Peyer's patch (tissue), 4 donors: Measurements from ENCODE around the gene CCL27. TPM values are rescaled to one million over a fixed set of nuclear protein-coding genes. Genes with fewer than 3 reads are reported as not detected.

Source experiments
- DNase-seq, 3 donors: peaks; one replicate each; pipeline ENCODE4 v3.0.0-alpha.2; 2017 to 2019
- H3K27ac ChIP-seq, 4 donors: fragments of 200-600 bp; sonication (generic); one replicate each; pipeline ENCODE4 v1.5.1; 2016 to 2019
- H3K27me3 ChIP-seq, 2 donors: fragments of 200-600 bp; sonication (generic); one replicate each; pipeline ENCODE4 v1.5.1; 2019
- H3K36me3 ChIP-seq, 3 donors: fragments of 200-600 bp; sonication (generic); one replicate each; pipeline ENCODE4 v1.5.1; 2016 to 2019
- H3K4me1 ChIP-seq, 4 donors: fragments of 200-600 bp; sonication (generic); one replicate each; pipeline ENCODE4 v1.5.1; 2016 to 2019
- H3K4me3 ChIP-seq, 4 donors: fragments of 200-600 bp; sonication (generic); 1 replicate in 3 of 4; 2 replicates in 1 of 4; pipeline ENCODE4 v1.5.1; 2016 to 2019; ENCODE audit warnings: mild to moderate bottlenecking in 1 of 4
- H3K9me3 ChIP-seq, 4 donors: fragments of 200-600 bp; sonication (generic); one replicate each; pipeline ENCODE4 v1.5.1; 2016 to 2019; ENCODE audit warnings: mild to moderate bottlenecking in 1 of 4
- CTCF ChIP-seq, 6 experiments: fragments of 450-650 bp in 4 of 6; fragments of 200-600 bp in 2 of 6; sonication (generic) in 1 of 6; IDR thresholded peaks; one replicate each; pipeline ENCODE4 v1.5.1; 2017 to 2019; ENCODE audit warnings: antibody characterized with exemption in 6 of 6, mild to moderate bottlenecking in 3 of 6, moderate library complexity in 1 of 6
- POLR2A ChIP-seq, 2 donors: fragments of 450-650 bp; IDR thresholded peaks; one replicate each; pipeline ENCODE4 v1.5.1; 2017; ENCODE audit warnings: antibody characterized with exemption in 2 of 2, mild to moderate bottlenecking in 2 of 2, moderate library complexity in 2 of 2
- total RNA-seq, 4 donors: library from RNA; depleted of rRNA; stranded (reverse); fragments of >200 nt; gene quantifications; one replicate each; pipeline ENCODE4 v1.1.0, GENCODE V29; 2016

CCL27 gene
- total RNA-seq, 4 donors from 2014 or later = not detected

GRCh38 chr9:34658461-34658860 is 4.0 kb downstream of the CCL27 start:
- Histone ChIP-seq H3K9me3 (no peaks in the 10 kb centered on the region), H3K4me1 (peaks cover 0 to 18% (median 0%) of the 10 kb centered on the region in 4 donors), H3K36me3 (no peaks in the 10 kb centered on the region), H3K27ac (no peak overlapping the region), H3K4me3 (no peak overlapping the region), H3K27me3 (no peaks in the 10 kb centered on the region)
- DNase-seq = no peak
- no peak for TF ChIP-seq CTCF (IDR thresholded peaks at IDR 0.05)
- TF ChIP-seq POLR2A (IDR thresholded peaks at IDR 0.05) = no peak

GRCh38 chr9:34656992-34657391 is 5.5 kb downstream of the CCL27 start:
- no peaks in the 10 kb centered on the region for H3K36me3 ChIP-seq
- no peak for TF ChIP-seq CTCF (IDR thresholded peaks at IDR 0.05)
- no peak for TF ChIP-seq POLR2A (IDR thresholded peaks at IDR 0.05)
- no peaks in the 10 kb centered on the region for H3K27me3 ChIP-seq
- H3K4me3 ChIP-seq = no peak overlapping the region
- H3K27ac ChIP-seq = no peak overlapping the region
- DNase-seq = no peak
- H3K4me1 ChIP-seq = peaks cover 0 to 32% (median 6%) of the 10 kb centered on the region in 4 donors
- no peaks in the 10 kb centered on the region for H3K9me3 ChIP-seq

- no peak overlapping the region for H3K4me3 ChIP-seq
- no peaks in the 10 kb centered on the region for H3K9me3 ChIP-seq
- peaks cover 0 to 5% (median 0%) of the 10 kb centered on the region in 3 donors for H3K36me3 ChIP-seq
- no peaks in the 10 kb centered on the region for H3K27me3 ChIP-seq
- H3K27ac ChIP-seq = no peak overlapping the region
- TF ChIP-seq POLR2A (IDR thresholded peaks at IDR 0.05) (no peak), CTCF (IDR thresholded peaks at IDR 0.05) (no peak)
- no peak for DNase-seq
- H3K4me1 ChIP-seq = peaks cover 0 to 40% (median 6%) of the 10 kb centered on the region in 4 donors
These were observed 7.1 kb downstream of the CCL27 start for GRCh38 chr9:34655394-34655793.

GRCh38 chr9:34654323-34655051 is 8.0 kb downstream of the CCL27 start:
- H3K9me3 ChIP-seq = no peaks in the 10 kb centered on the region
- DNase-seq = no peak
- peak overlapping the region in 2 of 4 donors; percentile 84 to 91 for H3K27ac ChIP-seq
- TF ChIP-seq CTCF (IDR thresholded peaks at IDR 0.05) (no peak), POLR2A (IDR thresholded peaks at IDR 0.05) (no peak)
- H3K27me3 ChIP-seq = no peaks in the 10 kb centered on the region
- H3K4me3 ChIP-seq = no peak overlapping the region
- H3K36me3 ChIP-seq = peaks cover 0 to 11% (median 0%) of the 10 kb centered on the region in 3 donors
- H3K4me1 ChIP-seq = peaks cover 0 to 40% (median 6%) of the 10 kb centered on the region in 4 donors

GRCh38 chr9:34653151-34654072 is 9.0 kb downstream of the CCL27 start:
- peaks cover 0 to 42% (median 6%) of the 10 kb centered on the region in 4 donors for H3K4me1 ChIP-seq
- H3K4me3 ChIP-seq = no peak overlapping the region
- no peak for DNase-seq

More at GRCh38 chr9:34653151-34654072, 9.0 kb downstream of the CCL27 start:
- H3K27ac ChIP-seq = peak overlapping the region in 2 of 4 donors; percentile 84 to 91
- H3K9me3 ChIP-seq = no peaks in the 10 kb centered on the region
- H3K36me3 ChIP-seq = peaks cover 0 to 21% (median 0%) of the 10 kb centered on the region in 3 donors
- TF ChIP-seq CTCF (IDR thresholded peaks at IDR 0.05) (no peak), POLR2A (IDR thresholded peaks at IDR 0.05) (no peak)
- H3K27me3 ChIP-seq = no peaks in the 10 kb centered on the region
